Mucosa of stomach (tissue), 1 donor: ENCODE results near the gene HTR3A.
"Not testable (repeated sequence)": the region's sequence is repeated elsewhere in the genome, so short reads cannot be mapped to it uniquely, and the experiment has no call there.

Experiments
- H3K27me3 ChIP-seq: one replicate; pipeline ENCODE4 v1.7.0; 2013; ENCODE audit warnings: mild to moderate bottlenecking, low read length; ENCODE audit not compliant: control insufficient read depth, insufficient read depth
- H3K36me3 ChIP-seq: one replicate; pipeline ENCODE4 v1.7.0; 2013; ENCODE audit warnings: low read length; ENCODE audit not compliant: control insufficient read depth, insufficient read depth
- H3K4me1 ChIP-seq: one replicate; pipeline ENCODE4 v1.7.0; 2013; ENCODE audit warnings: mild to moderate bottlenecking, low read length; ENCODE audit not compliant: control insufficient read depth, insufficient read depth
- H3K4me3 ChIP-seq: one replicate; pipeline ENCODE4 v1.7.0; 2013; ENCODE audit warnings: low read length
- H3K9ac ChIP-seq: one replicate; pipeline ENCODE4 v1.7.0; 2013; ENCODE audit warnings: mild to moderate bottlenecking, low read length, moderate library complexity
- H3K9me3 ChIP-seq: one replicate; pipeline ENCODE4 v1.7.0; 2013; ENCODE audit warnings: mild to moderate bottlenecking, low read length, moderate library complexity; ENCODE audit not compliant: control insufficient read depth
- donor health status: Pancreatic carcinoma.

HTR3A gene

GRCh38 chr11:113974741-113975470, at the start of gene HTR3A:
TSS of gene HTR3A (plus strand) at chr11:113975108. CDS start at chr11:113975326, 218 bp downstream.
- Histone ChIP-seq H3K4me1 (peaks cover 8% of the 10 kb centered on the region), H3K9ac (no peak within 1 kb of the TSS), H3K36me3 (no peaks in the 10 kb centered on the region), H3K27me3 (peaks cover 15% of the 10 kb centered on the region), H3K4me3 (no peak within 1 kb of the TSS), H3K9me3 (no peaks in the 10 kb centered on the region)

DNA sequence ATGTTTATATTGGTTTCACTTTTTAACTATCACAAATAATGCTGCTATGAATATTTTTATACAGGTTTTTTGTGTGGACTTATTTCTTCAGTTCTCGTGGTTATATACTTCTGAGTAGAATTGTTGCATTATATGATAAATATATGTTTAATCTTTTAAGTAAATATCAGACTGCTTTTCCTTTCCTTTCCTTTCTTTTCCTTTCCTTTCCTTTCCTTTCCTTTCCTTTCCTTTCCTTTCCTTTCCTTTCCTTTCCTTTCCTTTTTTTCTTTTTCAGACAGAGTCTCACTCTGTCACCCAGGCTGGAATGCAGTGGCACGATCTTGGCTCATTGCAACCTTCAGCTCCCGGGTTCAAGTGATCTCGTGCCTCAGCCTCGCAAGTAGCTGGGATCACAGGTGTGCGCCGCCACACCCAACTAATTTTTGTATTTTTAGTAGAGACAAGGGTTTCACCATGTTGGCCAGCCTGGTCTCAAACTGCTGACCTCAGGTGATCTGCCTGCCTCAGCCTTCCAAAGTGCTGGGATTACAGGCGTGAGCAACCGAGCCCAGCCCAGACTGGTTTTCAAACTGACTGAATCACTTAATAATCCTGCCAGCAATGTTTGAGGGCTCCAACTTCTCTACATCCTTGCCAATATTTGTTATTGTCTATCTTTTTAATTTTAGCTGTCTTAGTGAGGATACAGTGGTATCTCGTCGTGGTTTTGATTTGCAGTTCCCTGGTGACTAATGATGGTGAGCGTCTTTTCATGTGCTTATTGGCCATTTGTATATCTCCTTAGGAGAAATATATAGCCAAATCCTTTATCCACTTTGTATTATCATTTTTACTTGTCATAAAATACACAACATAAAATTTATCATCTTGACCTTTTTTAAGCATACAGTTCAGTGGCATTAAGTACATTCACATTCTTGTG, 48.4 kb upstream of the HTR3A start:
- Histone ChIP-seq H3K4me3 (no peak overlapping the region), H3K4me1 (no peaks in the 10 kb centered on the region), H3K27me3 (no peaks in the 10 kb centered on the region), H3K36me3 (no peaks in the 10 kb centered on the region), H3K9me3 (no peaks in the 10 kb centered on the region), H3K9ac (no peak overlapping the region)

DNA sequence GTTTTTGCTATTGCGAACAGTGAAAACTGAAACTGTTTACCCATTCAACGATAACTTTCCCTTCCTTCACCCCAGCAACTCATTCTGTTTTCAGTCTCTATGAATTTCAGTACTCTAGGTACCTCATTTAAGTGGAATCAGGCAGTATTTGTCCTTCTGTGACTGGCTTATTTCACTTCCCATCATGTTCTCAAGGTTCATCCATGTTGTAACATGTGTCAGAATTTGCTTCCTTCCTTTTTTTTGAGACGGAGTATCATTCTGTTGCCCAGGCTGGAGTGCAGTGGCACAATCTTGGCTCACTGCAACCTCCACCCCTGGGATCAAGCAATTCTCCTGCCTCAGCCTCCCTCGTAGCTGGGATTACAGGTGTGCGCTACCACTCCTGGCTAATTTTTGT, 46.6 kb upstream of the HTR3A start:
- no peak overlapping the region for H3K4me3 ChIP-seq
- no peaks in the 10 kb centered on the region for H3K36me3 ChIP-seq
- H3K9ac ChIP-seq, result no peak overlapping the region
- H3K9me3 ChIP-seq, result no peaks in the 10 kb centered on the region
- H3K27me3 ChIP-seq, result no peaks in the 10 kb centered on the region
- no peaks in the 10 kb centered on the region for H3K4me1 ChIP-seq

GRCh38 chr11:113932788-113933187, 42.1 kb upstream of the HTR3A start:
- Histone ChIP-seq H3K4me3 (no peak overlapping the region), H3K4me1 (no peaks in the 10 kb centered on the region), H3K9ac (no peak overlapping the region), H3K9me3 (no peaks in the 10 kb centered on the region), H3K27me3 (no peaks in the 10 kb centered on the region), H3K36me3 (no peaks in the 10 kb centered on the region)

GRCh38 chr11:113934193-113934592, 40.7 kb upstream of the HTR3A start:
- H3K27me3 ChIP-seq, H3K9ac ChIP-seq, H3K4me3 ChIP-seq, H3K4me1 ChIP-seq, H3K9me3 ChIP-seq, H3K36me3 ChIP-seq: not testable (repeated sequence)

GRCh38 chr11:113934761-113935160, 40.1 kb upstream of the HTR3A start:
- Histone ChIP-seq H3K27me3 (no peaks in the 10 kb centered on the region), H3K4me1 (no peaks in the 10 kb centered on the region), H3K4me3 (no peak overlapping the region), H3K9me3 (no peaks in the 10 kb centered on the region), H3K9ac (no peak overlapping the region), H3K36me3 (no peaks in the 10 kb centered on the region)

DNA sequence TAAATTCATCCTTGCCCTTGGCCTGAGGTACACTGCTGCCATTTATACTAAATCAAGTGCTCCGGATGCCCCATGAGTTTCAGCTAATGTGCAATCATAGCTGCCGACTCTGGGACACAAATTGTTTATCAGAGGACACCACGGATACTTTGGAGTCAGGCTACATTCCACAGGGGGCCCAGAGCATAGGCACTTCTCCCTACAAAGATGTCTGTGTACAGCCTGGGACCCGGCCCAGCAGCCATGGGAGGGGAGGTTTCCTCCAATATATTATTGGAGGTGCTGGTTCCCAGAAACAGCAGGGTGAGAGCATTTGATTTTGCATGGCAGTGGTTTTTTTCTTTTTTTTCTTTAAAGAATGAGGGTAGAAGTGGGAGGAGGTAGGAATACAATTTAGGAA, 39.0 kb upstream of the HTR3A start:
- H3K9me3 ChIP-seq, result no peaks in the 10 kb centered on the region
- H3K9ac ChIP-seq, result no peak overlapping the region
- H3K4me1 ChIP-seq, result no peaks in the 10 kb centered on the region
- no peaks in the 10 kb centered on the region for H3K27me3 ChIP-seq
- no peaks in the 10 kb centered on the region for H3K36me3 ChIP-seq
- no peak overlapping the region for H3K4me3 ChIP-seq

- Histone ChIP-seq H3K4me1 (no peaks in the 10 kb centered on the region), H3K9me3 (no peaks in the 10 kb centered on the region), H3K9ac (no peak overlapping the region), H3K27me3 (no peaks in the 10 kb centered on the region), H3K36me3 (no peaks in the 10 kb centered on the region), H3K4me3 (no peak overlapping the region)
Measured at GRCh38 chr11:113937918-113938317, 37.0 kb upstream of the HTR3A start.

- H3K36me3 ChIP-seq, result no peaks in the 10 kb centered on the region
- H3K4me1 ChIP-seq, result no peaks in the 10 kb centered on the region
- H3K9ac ChIP-seq, result no peak overlapping the region
- H3K27me3 ChIP-seq, result no peaks in the 10 kb centered on the region
- no peaks in the 10 kb centered on the region for H3K9me3 ChIP-seq
- H3K4me3 ChIP-seq, result no peak overlapping the region
Measured at GRCh38 chr11:113942256-113942655, 32.7 kb upstream of the HTR3A start.

- not testable (repeated sequence) for H3K27me3 ChIP-seq, H3K36me3 ChIP-seq, H3K4me1 ChIP-seq, H3K4me3 ChIP-seq, H3K9ac ChIP-seq, H3K9me3 ChIP-seq
Measured at GRCh38 chr11:113946162-113946561, 28.7 kb upstream of the HTR3A start.

DNA sequence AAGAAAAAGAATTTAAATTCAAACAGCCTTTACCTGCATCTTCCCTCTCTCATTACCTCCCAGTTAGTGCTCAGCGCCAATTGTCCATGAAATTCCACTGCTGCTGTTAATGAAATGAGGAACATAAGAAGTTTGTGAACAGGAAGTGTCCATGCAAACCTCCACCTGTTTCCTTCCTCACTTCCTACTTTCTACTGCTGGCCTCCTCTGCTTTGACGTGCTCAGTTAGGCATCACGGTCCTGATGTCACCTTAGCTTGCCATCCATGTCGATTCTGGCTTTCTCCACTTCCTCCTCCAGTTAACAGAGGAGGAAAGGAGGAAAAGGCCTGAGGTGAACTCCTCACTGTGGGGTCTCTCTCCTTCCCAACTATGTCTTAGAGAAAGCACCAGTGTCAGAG, 26.9 kb upstream of the HTR3A start:
- Histone ChIP-seq H3K4me1 (no peaks in the 10 kb centered on the region), H3K9me3 (no peaks in the 10 kb centered on the region), H3K4me3 (no peak overlapping the region), H3K36me3 (no peaks in the 10 kb centered on the region), H3K9ac (no peak overlapping the region), H3K27me3 (peaks cover 3% of the 10 kb centered on the region)

DNA sequence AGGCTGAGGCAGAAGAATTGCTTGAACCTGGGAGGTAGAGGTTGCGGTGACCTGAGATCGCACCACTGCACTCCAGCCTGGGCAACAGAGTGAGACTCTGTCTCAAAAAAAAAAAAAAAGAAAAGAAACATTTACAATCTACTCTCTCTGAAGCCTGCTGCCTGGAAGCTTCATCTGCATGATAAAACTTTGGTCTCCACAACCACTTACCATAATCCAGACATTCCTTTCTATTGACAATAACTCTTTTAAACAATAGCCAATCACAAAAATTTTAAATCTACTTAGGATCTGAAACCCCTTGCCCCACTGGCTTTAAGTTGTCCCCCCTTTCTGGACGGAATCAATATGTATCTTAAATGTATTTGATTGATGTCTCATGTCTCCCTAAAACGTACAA, 25.0 kb upstream of the HTR3A start:
- Histone ChIP-seq H3K4me3 (no peak overlapping the region), H3K9ac (no peak overlapping the region), H3K9me3 (no peaks in the 10 kb centered on the region), H3K4me1 (no peaks in the 10 kb centered on the region), H3K27me3 (peaks cover 6% of the 10 kb centered on the region), H3K36me3 (no peaks in the 10 kb centered on the region)
